CD4-positive, alpha-beta T cell (primary cell): ENCODE results near the gene SDHAF2. TPM values are rescaled to one million over a fixed set of nuclear protein-coding genes. Genes with fewer than 3 reads are reported as not detected.

Source experiments
- ATAC-seq: fragments of 200-7000 bp; cut with Tn5 transposase; one replicate; pipeline ENCODE4 v1.10.0; 2022; ENCODE audit warnings: mild to moderate bottlenecking; ENCODE audit not compliant: poor library complexity
- CTCF ChIA-PET: fragments of 350-600 bp; sonication (Branson Sonifier 250); formaldehyde crosslinking; loops from one replicate; lab custom pipeline; 2021; ENCODE audit warnings: antibody characterized with exemption, inconsistent platforms; lab: Charles Lee
- POLR2A ChIA-PET: fragments of 350-600 bp; sonication (Branson Sonifier 250); formaldehyde crosslinking; loops from one replicate; lab custom pipeline; 2021; ENCODE audit warnings: antibody characterized with exemption, inconsistent platforms; lab: Charles Lee
- DNase-seq, 14 experiments: peaks; one replicate each; pipeline ENCODE4 v3.0.0-alpha.2; 2013 to 2020; ENCODE audit warnings: mixed read lengths in 2 of 14
- H3K27ac ChIP-seq, 2 donors: one replicate each; pipeline versions ENCODE4 v1.5.1 to v1.7.0; 2013; ENCODE audit warnings: low read length in 2 of 2, low read depth in 1 of 2, mild to moderate bottlenecking in 1 of 2
- H3K27me3 ChIP-seq, 2 experiments: 1 replicate in 1 of 2; 2 replicates in 1 of 2; pipeline versions ENCODE4 v1.6.1 to v1.7.0; 2013; ENCODE audit warnings: low read length in 2 of 2, control low read depth in 1 of 2, mild to moderate bottlenecking in 1 of 2, moderate library complexity in 1 of 2; ENCODE audit not compliant: insufficient read depth in 2 of 2, control insufficient read depth in 1 of 2
- H3K36me3 ChIP-seq: one replicate; pipeline ENCODE4 v1.6.1; 2013; ENCODE audit warnings: low read length, control low read depth; ENCODE audit not compliant: insufficient read depth
- H3K4me1 ChIP-seq: one replicate; pipeline ENCODE4 v1.6.1; 2013; ENCODE audit warnings: low read length, control low read depth; ENCODE audit not compliant: insufficient read depth
- H3K4me3 ChIP-seq: one replicate; pipeline ENCODE4 v1.5.1; 2013; ENCODE audit warnings: mild to moderate bottlenecking, low read length, moderate library complexity
- H3K9me3 ChIP-seq, 2 experiments: 1 replicate in 1 of 2; 2 replicates in 1 of 2; pipeline versions ENCODE4 v1.6.1 to v1.7.0; 2013; ENCODE audit warnings: low read length in 2 of 2, mild to moderate bottlenecking in 2 of 2, control low read depth in 1 of 2, moderate library complexity in 1 of 2; ENCODE audit not compliant: control insufficient read depth in 1 of 2, insufficient read depth in 1 of 2
- H3K27ac Mint-ChIP-seq: one replicate; pipeline ENCODE4 v1.8.0; 2020; ENCODE audit warnings: mixed read lengths
- H3K27me3 Mint-ChIP-seq: one replicate; pipeline ENCODE4 v1.8.0; 2021; ENCODE audit warnings: mixed read lengths
- H3K36me3 Mint-ChIP-seq: one replicate; pipeline ENCODE4 v1.8.0; 2021; ENCODE audit warnings: low read depth, mixed read lengths
- H3K4me1 Mint-ChIP-seq: one replicate; pipeline ENCODE4 v1.8.0; 2021; ENCODE audit warnings: low read depth, mixed read lengths
- H3K4me3 Mint-ChIP-seq: one replicate; pipeline ENCODE4 v1.8.0; 2020; ENCODE audit warnings: mild to moderate bottlenecking, mixed read lengths
- H3K9me3 Mint-ChIP-seq: one replicate; pipeline ENCODE4 v1.8.0; 2020; ENCODE audit warnings: mixed read lengths
- intact Hi-C, 2 experiments: fragments of 100-400 bp; cut with DNase I in 1 of 2; cut with micrococcal nuclease in 1 of 2; formaldehyde crosslinking; loops; one replicate each; pipeline versions ENCODE4 v1.15.1 to v1.9.0; 2023 to 2025; cut with DNase I, micrococcal nuclease
- total RNA-seq, 174 experiments: library from RNA in 2 of 174; stranded (reverse) in 2 of 174; gene quantifications; one replicate each; pipeline ENCODE4 v1.2.3 and lab custom pipeline; 2021 to 2026
- TF ChIP-seq, protein P1 (sequence below): fragments of 200-600 bp; IDR thresholded peaks from one replicate; pipeline ENCODE4 v1.8.0; 2022; ENCODE audit warnings: antibody characterized with exemption, mild to moderate bottlenecking

Gene SDHAF2
- total RNA-seq, 2 experiments from 2014 or later, result 28.7 to 33.0 TPM

DNA sequence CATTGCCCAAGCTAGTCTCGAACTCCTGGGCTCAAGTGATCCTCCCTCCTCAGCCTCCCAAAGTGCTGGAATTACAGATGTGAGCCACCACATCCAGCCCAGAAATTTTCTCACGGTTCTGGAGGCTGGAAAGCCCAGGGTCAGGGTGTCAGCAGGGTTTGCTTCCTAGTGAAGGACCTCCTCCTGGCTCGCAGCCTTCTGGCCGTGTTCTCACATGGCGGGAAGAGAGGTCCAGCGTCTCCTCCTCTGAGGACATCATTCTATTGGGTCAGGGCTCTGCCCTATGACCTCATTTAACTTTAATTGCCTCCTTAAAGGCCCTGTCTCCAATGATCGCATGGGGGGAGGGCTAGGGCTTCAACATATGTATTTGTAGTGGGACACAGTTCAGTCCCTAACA lies 38.1 kb downstream of the SDHAF2 start:
- peaks cover 38% of the 10 kb centered on the region for H3K36me3 Mint-ChIP-seq
- H3K4me3 ChIP-seq, result no peak overlapping the region
- H3K9me3 ChIP-seq, result peaks cover 0 to 4% of the 10 kb centered on the region in 2 experiments
- H3K4me3 Mint-ChIP-seq, result no peak overlapping the region
- no peak overlapping the region for H3K27ac Mint-ChIP-seq
- ChIA-PET CTCF (no interaction called here), POLR2A (no interaction called here)
- no peaks in the 10 kb centered on the region for H3K27me3 ChIP-seq
- H3K9me3 Mint-ChIP-seq, result no peaks in the 10 kb centered on the region
- no peak overlapping the region for H3K27ac ChIP-seq
- TF ChIP-seq, protein P1, sequence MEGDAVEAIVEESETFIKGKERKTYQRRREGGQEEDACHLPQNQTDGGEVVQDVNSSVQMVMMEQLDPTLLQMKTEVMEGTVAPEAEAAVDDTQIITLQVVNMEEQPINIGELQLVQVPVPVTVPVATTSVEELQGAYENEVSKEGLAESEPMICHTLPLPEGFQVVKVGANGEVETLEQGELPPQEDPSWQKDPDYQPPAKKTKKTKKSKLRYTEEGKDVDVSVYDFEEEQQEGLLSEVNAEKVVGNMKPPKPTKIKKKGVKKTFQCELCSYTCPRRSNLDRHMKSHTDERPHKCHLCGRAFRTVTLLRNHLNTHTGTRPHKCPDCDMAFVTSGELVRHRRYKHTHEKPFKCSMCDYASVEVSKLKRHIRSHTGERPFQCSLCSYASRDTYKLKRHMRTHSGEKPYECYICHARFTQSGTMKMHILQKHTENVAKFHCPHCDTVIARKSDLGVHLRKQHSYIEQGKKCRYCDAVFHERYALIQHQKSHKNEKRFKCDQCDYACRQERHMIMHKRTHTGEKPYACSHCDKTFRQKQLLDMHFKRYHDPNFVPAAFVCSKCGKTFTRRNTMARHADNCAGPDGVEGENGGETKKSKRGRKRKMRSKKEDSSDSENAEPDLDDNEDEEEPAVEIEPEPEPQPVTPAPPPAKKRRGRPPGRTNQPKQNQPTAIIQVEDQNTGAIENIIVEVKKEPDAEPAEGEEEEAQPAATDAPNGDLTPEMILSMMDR, result no peak
- no peaks in the 10 kb centered on the region for H3K4me1 Mint-ChIP-seq
- ATAC-seq (no peak), DNase-seq (no peak)
- H3K4me1 ChIP-seq, result no peaks in the 10 kb centered on the region
- H3K27me3 Mint-ChIP-seq, result no peaks in the 10 kb centered on the region
- peaks cover 13% of the 10 kb centered on the region for H3K36me3 ChIP-seq
- intact Hi-C loops, result no loop called here

DNA sequence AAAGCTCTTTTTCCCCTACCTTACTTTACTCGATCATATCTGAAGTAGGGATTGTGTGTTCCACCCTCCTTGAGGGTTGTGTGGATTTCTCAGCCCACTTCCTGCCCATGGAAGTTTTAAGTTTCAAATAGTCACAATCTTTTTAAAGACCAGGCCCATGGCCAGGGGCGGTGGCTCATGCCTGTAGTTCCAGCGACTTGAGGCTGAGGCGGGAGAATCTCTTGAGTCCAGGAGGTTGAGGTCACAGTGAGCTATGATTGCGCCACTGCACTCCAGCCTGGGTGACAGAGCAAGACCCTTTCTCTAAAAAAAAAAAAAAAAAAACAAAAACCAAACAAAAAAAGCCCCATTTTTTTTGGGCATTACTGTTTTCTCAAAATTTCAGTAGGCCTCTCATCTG lies 42.4 kb downstream of the SDHAF2 start:
- CTCF ChIA-PET, result interaction anchor here (0.7 kb wide), 1 partner anchor 612 kb away, joined by 3 read pairs; no protein-coding TSS in a partner anchor
- intact Hi-C loops, result no loop called here

DNA sequence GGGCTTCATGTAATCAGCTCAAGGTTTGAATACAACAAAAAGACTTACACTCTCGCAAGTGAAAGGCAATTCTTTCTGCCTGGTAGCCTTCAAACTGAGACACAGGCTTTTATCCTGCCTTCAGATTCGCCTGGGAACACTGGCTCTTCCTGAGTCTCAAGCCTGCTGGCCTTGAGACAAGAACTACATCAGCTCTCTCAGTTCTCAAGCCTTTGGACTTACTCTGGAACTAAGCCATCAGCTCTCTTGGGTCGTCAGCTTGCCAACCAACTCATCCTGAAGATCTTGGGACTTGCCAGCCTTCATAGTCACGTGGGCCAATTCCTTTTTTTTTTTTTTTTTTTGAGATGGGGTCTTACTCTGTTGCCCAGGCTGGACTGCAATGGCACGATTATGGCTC lies 42.9 kb downstream of the SDHAF2 start:
- no peak overlapping the region for H3K4me3 Mint-ChIP-seq
- H3K27me3 ChIP-seq, result no peaks in the 10 kb centered on the region
- H3K4me3 ChIP-seq, result no peak overlapping the region
- H3K9me3 Mint-ChIP-seq, result no peaks in the 10 kb centered on the region
- TF ChIP-seq, protein P1, result no peak
- ChIA-PET POLR2A (no interaction called here), CTCF (interaction anchor here (0.7 kb wide), 2 partner anchors 70 to 612 kb away, joined by 3 to 4 read pairs; no protein-coding TSS in a partner anchor)
- intact Hi-C loops, result no loop called here
- no peak overlapping the region for H3K27ac ChIP-seq
- H3K27me3 Mint-ChIP-seq, result no peaks in the 10 kb centered on the region
- H3K36me3 Mint-ChIP-seq, result peaks cover 35% of the 10 kb centered on the region
- peaks cover 11% of the 10 kb centered on the region for H3K36me3 ChIP-seq
- H3K27ac Mint-ChIP-seq, result no peak overlapping the region
- H3K4me1 ChIP-seq, result peaks cover 5% of the 10 kb centered on the region
- H3K4me1 Mint-ChIP-seq, result peaks cover 3% of the 10 kb centered on the region
- no peaks in the 10 kb centered on the region for H3K9me3 ChIP-seq
- DNase-seq (no peak), ATAC-seq (no peak)

More for the DNA sequence above, 42.4 kb downstream of the SDHAF2 start:
- no peaks in the 10 kb centered on the region for H3K4me1 Mint-ChIP-seq
- H3K27me3 ChIP-seq, result no peaks in the 10 kb centered on the region
- peaks cover 13% of the 10 kb centered on the region for H3K36me3 ChIP-seq
- H3K36me3 Mint-ChIP-seq, result peaks cover 40% of the 10 kb centered on the region
- H3K4me1 ChIP-seq, result no peaks in the 10 kb centered on the region
- no peak overlapping the region for H3K27ac Mint-ChIP-seq
- no peaks in the 10 kb centered on the region for H3K27me3 Mint-ChIP-seq
- H3K9me3 Mint-ChIP-seq, result no peaks in the 10 kb centered on the region
- ATAC-seq, result no peak
- POLR2A ChIA-PET, result no interaction called here
- no peak overlapping the region for H3K27ac ChIP-seq
- H3K9me3 ChIP-seq, result no peaks in the 10 kb centered on the region
- H3K4me3 Mint-ChIP-seq, result no peak overlapping the region
- TF ChIP-seq, protein P1, result no peak
- H3K4me3 ChIP-seq, result no peak overlapping the region
- DNase-seq, result no peak
